ENCODE results near the gene CENPP. TPM values are rescaled to one million over a fixed set of nuclear protein-coding genes. Genes with fewer than 3 reads are reported as not detected.
A peak's percentile ranks its signal among the peaks of the same experiment; 100 is the strongest.

The CENPP gene
- total RNA-seq, 1 donor from 2014 or later, result 1.9 TPM

GRCh38 chr9:92611621-92612285, 286.0 kb downstream of the CENPP start:
- peaks cover 40% of the 10 kb centered on the region for H3K36me3 Mint-ChIP-seq (ENCODE audit: low read depth, unreplicated experiment)
- no peaks in the 10 kb centered on the region for H3K27me3 Mint-ChIP-seq (ENCODE audit: low read depth, unreplicated experiment)
- no peak overlapping the region for H3K4me2 ChIP-seq (ENCODE audit: low read length)
- H3K4me1 Mint-ChIP-seq (ENCODE audit: low read depth, unreplicated experiment), result peaks cover 5% of the 10 kb centered on the region
- H4K20me1 ChIP-seq (ENCODE audit: insufficient read depth, low read length), result no peaks in the 10 kb centered on the region
- no peak for TF ChIP-seq CTCF (IDR thresholded peaks at IDR 0.05; ENCODE audit: insufficient read depth, low read depth, low read length)
- TF ChIP-seq EZH2 (IDR thresholded peaks at IDR 0.05; ENCODE audit: insufficient read depth, low read length), result no peak
- H3K4me3 ChIP-seq (ENCODE audit: insufficient read depth, low read depth, low read length), result no peak overlapping the region
- FAIRE-seq (no peak), DNase-seq (ENCODE audit: low read depth) (no peak)
- no peaks in the 10 kb centered on the region for H3K79me2 ChIP-seq (ENCODE audit: insufficient read depth, low read length)
- H3K4me1 ChIP-seq (ENCODE audit: insufficient read depth, low read length), result peaks cover 16% of the 10 kb centered on the region
- H3K27me3 ChIP-seq (ENCODE audit: insufficient read depth, low read length), result no peaks in the 10 kb centered on the region
- H3K9me3 ChIP-seq (ENCODE audit: insufficient read depth, low read depth, low read length), result no peaks in the 10 kb centered on the region
- no peak overlapping the region for H3K9ac ChIP-seq (ENCODE audit: low read length)
- no peak overlapping the region for H2AFZ ChIP-seq (ENCODE audit: low read depth, low read length)
- H3K27ac ChIP-seq (ENCODE audit: low read depth, low read length), result no peak overlapping the region
- H3K4me3 Mint-ChIP-seq (ENCODE audit: unreplicated experiment), result no peak overlapping the region
- H3K9me3 Mint-ChIP-seq (ENCODE audit: unreplicated experiment), result no peaks in the 10 kb centered on the region
- H3K27ac Mint-ChIP-seq (ENCODE audit: unreplicated experiment), result peak overlapping the region; percentile 59
- peaks cover 16% of the 10 kb centered on the region for H3K36me3 ChIP-seq (ENCODE audit: insufficient read depth, low read length)

- Mint-ChIP-seq H3K36me3 (ENCODE audit: low read depth, unreplicated experiment) (peaks cover 40% of the 10 kb centered on the region), H3K9me3 (ENCODE audit: unreplicated experiment) (no peaks in the 10 kb centered on the region), H3K4me3 (ENCODE audit: unreplicated experiment) (no peak overlapping the region), H3K4me1 (ENCODE audit: low read depth, unreplicated experiment) (peaks cover 2% of the 10 kb centered on the region), H3K27ac (ENCODE audit: unreplicated experiment) (no peak overlapping the region), H3K27me3 (ENCODE audit: low read depth, unreplicated experiment) (no peaks in the 10 kb centered on the region)
- no peak overlapping the region for H3K27ac ChIP-seq (ENCODE audit: low read depth, low read length)
- no peak overlapping the region for H3K9ac ChIP-seq (ENCODE audit: low read length)
- H3K79me2 ChIP-seq (ENCODE audit: insufficient read depth, low read length), result no peaks in the 10 kb centered on the region
- TF ChIP-seq CTCF (IDR thresholded peaks at IDR 0.05; ENCODE audit: insufficient read depth, low read depth, low read length) (no peak), EZH2 (IDR thresholded peaks at IDR 0.05; ENCODE audit: insufficient read depth, low read length) (no peak)
- DNase-seq (ENCODE audit: low read depth) (no peak), FAIRE-seq (no peak)
- no peaks in the 10 kb centered on the region for H3K9me3 ChIP-seq (ENCODE audit: insufficient read depth, low read depth, low read length)
- peaks cover 16% of the 10 kb centered on the region for H3K4me1 ChIP-seq (ENCODE audit: insufficient read depth, low read length)
- H3K4me2 ChIP-seq (ENCODE audit: low read length), result no peak overlapping the region
- H2AFZ ChIP-seq (ENCODE audit: low read depth, low read length), result no peak overlapping the region
- no peak overlapping the region for H3K4me3 ChIP-seq (ENCODE audit: insufficient read depth, low read depth, low read length)
- H3K36me3 ChIP-seq (ENCODE audit: insufficient read depth, low read length), result peaks cover 21% of the 10 kb centered on the region
- H3K27me3 ChIP-seq (ENCODE audit: insufficient read depth, low read length), result no peaks in the 10 kb centered on the region
- H4K20me1 ChIP-seq (ENCODE audit: insufficient read depth, low read length), result no peaks in the 10 kb centered on the region
Observed at GRCh38 chr9:92612292-92612691, 286.5 kb downstream of the CENPP start.

- no peak for TF ChIP-seq EZH2 (IDR thresholded peaks at IDR 0.05; ENCODE audit: insufficient read depth, low read length)
- no peak for TF ChIP-seq CTCF (IDR thresholded peaks at IDR 0.05; ENCODE audit: insufficient read depth, low read depth, low read length)
- FAIRE-seq (no peak), DNase-seq (ENCODE audit: low read depth) (no peak)
- Histone ChIP-seq H4K20me1 (ENCODE audit: insufficient read depth, low read length) (no peaks in the 10 kb centered on the region), H3K9me3 (ENCODE audit: insufficient read depth, low read depth, low read length) (no peaks in the 10 kb centered on the region), H3K4me2 (ENCODE audit: low read length) (no peak overlapping the region), H3K4me3 (ENCODE audit: insufficient read depth, low read depth, low read length) (no peak overlapping the region), H3K27me3 (ENCODE audit: insufficient read depth, low read length) (no peaks in the 10 kb centered on the region), H3K36me3 (ENCODE audit: insufficient read depth, low read length) (peaks cover 25% of the 10 kb centered on the region), H3K9ac (ENCODE audit: low read length) (no peak overlapping the region), H3K4me1 (ENCODE audit: insufficient read depth, low read length) (peaks cover 11% of the 10 kb centered on the region), H3K27ac (ENCODE audit: low read depth, low read length) (no peak overlapping the region), H2AFZ (ENCODE audit: low read depth, low read length) (no peak overlapping the region), H3K79me2 (ENCODE audit: insufficient read depth, low read length) (no peaks in the 10 kb centered on the region)
- no peaks in the 10 kb centered on the region for H3K27me3 Mint-ChIP-seq (ENCODE audit: low read depth, unreplicated experiment)
- no peak overlapping the region for H3K4me3 Mint-ChIP-seq (ENCODE audit: unreplicated experiment)
- H3K27ac Mint-ChIP-seq (ENCODE audit: unreplicated experiment), result no peak overlapping the region
- H3K9me3 Mint-ChIP-seq (ENCODE audit: unreplicated experiment), result no peaks in the 10 kb centered on the region
- H3K4me1 Mint-ChIP-seq (ENCODE audit: low read depth, unreplicated experiment), result peaks cover 2% of the 10 kb centered on the region
- peaks cover 43% of the 10 kb centered on the region for H3K36me3 Mint-ChIP-seq (ENCODE audit: low read depth, unreplicated experiment)
Observed at GRCh38 chr9:92612816-92613215, 287.1 kb downstream of the CENPP start.

Measured in astrocyte (in vitro differentiated cells and primary cell).